ENCODE results near the gene TTLL11. TPM values are rescaled to one million over a fixed set of nuclear protein-coding genes. Genes with fewer than 3 reads are reported as not detected.

The TTLL11 gene
- total RNA-seq, 2 donors from 2014 or later, result 11.7 to 11.9 TPM

- DNase-seq (ENCODE audit: low spot score), result no peak
- no peak overlapping the region for H3K4me3 ChIP-seq
- peaks cover 4% of the 10 kb centered on the region for H3K4me1 ChIP-seq (replicated peaks)
- H3K9me3 ChIP-seq, result no peaks in the 10 kb centered on the region
- H3K36me3 ChIP-seq, result no peaks in the 10 kb centered on the region
- H3K27me3 ChIP-seq (replicated peaks; ENCODE audit: insufficient read depth), result no peaks in the 10 kb centered on the region
- 89% methylated on average over 1 of the region's 1 CpG for WGBS
- intact Hi-C loops (cut with DNase I), result no loop called here
- TF ChIP-seq POLR2AphosphoS5 (IDR thresholded peaks at IDR 0.05), result no peak
- TF ChIP-seq POLR2A (IDR thresholded peaks at IDR 0.05), result no peak
- TF ChIP-seq CTCF (IDR thresholded peaks at IDR 0.05), result no peak
- H3K27ac ChIP-seq, result no peak overlapping the region
Observed at GRCh38 chr9:122086873-122087272, 6.2 kb downstream of the TTLL11 start.

GRCh38 chr9:122085260-122085659, 7.8 kb downstream of the TTLL11 start:
- H3K4me1 ChIP-seq (replicated peaks), result no peaks in the 10 kb centered on the region
- no peak for DNase-seq (ENCODE audit: low spot score)
- no peak for TF ChIP-seq POLR2A (IDR thresholded peaks at IDR 0.05)
- no peak for TF ChIP-seq POLR2AphosphoS5 (IDR thresholded peaks at IDR 0.05)
- no peak for TF ChIP-seq CTCF (IDR thresholded peaks at IDR 0.05)
- intact Hi-C loops (cut with DNase I), result no loop called here
- no peak overlapping the region for H3K4me3 ChIP-seq
- H3K27me3 ChIP-seq (replicated peaks; ENCODE audit: insufficient read depth), result no peaks in the 10 kb centered on the region
- no peaks in the 10 kb centered on the region for H3K36me3 ChIP-seq
- H3K9me3 ChIP-seq, result no peaks in the 10 kb centered on the region
- H3K27ac ChIP-seq, result no peak overlapping the region
- WGBS, result 97% methylated on average over 1 of the region's 1 CpG

- H3K9me3 ChIP-seq, result no peaks in the 10 kb centered on the region
- no peak for DNase-seq (ENCODE audit: low spot score)
- TF ChIP-seq CTCF (IDR thresholded peaks at IDR 0.05), result no peak
- TF ChIP-seq POLR2AphosphoS5 (IDR thresholded peaks at IDR 0.05), result no peak
- no peak for TF ChIP-seq POLR2A (IDR thresholded peaks at IDR 0.05)
- 73% methylated on average over 9 of the region's 9 CpGs for WGBS
- H3K4me3 ChIP-seq, result no peak overlapping the region
- intact Hi-C loops (cut with DNase I), result no loop called here
- no peaks in the 10 kb centered on the region for H3K36me3 ChIP-seq
- no peak overlapping the region for H3K27ac ChIP-seq
- no peaks in the 10 kb centered on the region for H3K4me1 ChIP-seq (replicated peaks)
- H3K27me3 ChIP-seq (replicated peaks; ENCODE audit: insufficient read depth), result no peaks in the 10 kb centered on the region
Observed at GRCh38 chr9:122084026-122084675, 9.0 kb downstream of the TTLL11 start.

- DNase-seq (ENCODE audit: low spot score), result no peak
- TF ChIP-seq CTCF (IDR thresholded peaks at IDR 0.05) (no peak), POLR2A (IDR thresholded peaks at IDR 0.05) (no peak), POLR2AphosphoS5 (IDR thresholded peaks at IDR 0.05) (no peak)
Observed at GRCh38 chr9:122080986-122081385, 12.1 kb downstream of the TTLL11 start.

GRCh38 chr9:122078557-122078956, 14.6 kb downstream of the TTLL11 start:
- no peak overlapping the region for H3K4me3 ChIP-seq
- no peaks in the 10 kb centered on the region for H3K36me3 ChIP-seq
- no peaks in the 10 kb centered on the region for H3K27me3 ChIP-seq (replicated peaks; ENCODE audit: insufficient read depth)
- H3K4me1 ChIP-seq (replicated peaks), result no peaks in the 10 kb centered on the region
- 94% methylated on average over 1 of the region's 1 CpG for WGBS
- DNase-seq (ENCODE audit: low spot score), result no peak
- intact Hi-C loops (cut with DNase I), result no loop called here
- no peak overlapping the region for H3K27ac ChIP-seq
- H3K9me3 ChIP-seq, result no peaks in the 10 kb centered on the region
- TF ChIP-seq POLR2AphosphoS5 (IDR thresholded peaks at IDR 0.05) (no peak), POLR2A (IDR thresholded peaks at IDR 0.05) (no peak), CTCF (IDR thresholded peaks at IDR 0.05) (no peak)

More at GRCh38 chr9:122080986-122081385, 12.1 kb downstream of the TTLL11 start:
- H3K36me3 ChIP-seq, result no peaks in the 10 kb centered on the region
- no peaks in the 10 kb centered on the region for H3K27me3 ChIP-seq (replicated peaks; ENCODE audit: insufficient read depth)
- H3K27ac ChIP-seq, result no peak overlapping the region
- H3K4me1 ChIP-seq (replicated peaks), result no peaks in the 10 kb centered on the region
- WGBS, result 51% methylated on average over 5 of the region's 5 CpGs
- H3K9me3 ChIP-seq, result no peaks in the 10 kb centered on the region
- intact Hi-C loops (cut with DNase I), result no loop called here
- H3K4me3 ChIP-seq, result no peak overlapping the region

Data from prostate gland (tissue), 2 donors.